Uterus (tissue), 4 donors: ENCODE results near the gene F12. TPM values are rescaled to one million over a fixed set of nuclear protein-coding genes. Genes with fewer than 3 reads are reported as not detected.

Source experiments
- DNase-seq, 2 donors: peaks; one replicate each; pipeline ENCODE4 v3.0.0-alpha.2; 2019 to 2020
- H3K27ac ChIP-seq, 2 donors: fragments of 200-600 bp; sonication (generic); 1 replicate in 1 of 2; 2 replicates in 1 of 2; pipeline ENCODE4 v1.5.1; 2016 to 2018
- H3K27me3 ChIP-seq, 2 donors: fragments of 200-600 bp; sonication (generic); one replicate each; pipeline ENCODE4 v1.5.1; 2018 to 2019; ENCODE audit warnings: control low read depth in 1 of 2
- H3K36me3 ChIP-seq, 2 donors: fragments of 200-600 bp; sonication (generic); one replicate each; pipeline ENCODE4 v1.5.1; 2019; ENCODE audit warnings: control low read depth in 1 of 2
- H3K4me1 ChIP-seq, 2 donors: fragments of 200-600 bp; sonication (generic); one replicate each; pipeline ENCODE4 v1.5.1; 2018 to 2019; ENCODE audit warnings: control low read depth in 1 of 2
- H3K4me3 ChIP-seq, 2 donors: fragments of 200-600 bp; sonication (generic); 1 replicate in 1 of 2; 2 replicates in 1 of 2; pipeline ENCODE4 v1.5.1; 2018 to 2019; ENCODE audit warnings: mild to moderate bottlenecking in 1 of 2
- H3K9me3 ChIP-seq, 2 donors: fragments of 200-600 bp; sonication (generic); one replicate each; pipeline ENCODE4 v1.5.1; 2019; ENCODE audit warnings: control low read depth in 1 of 2
- POLR2A ChIP-seq, 2 donors: fragments of 450-650 bp; IDR thresholded peaks; one replicate each; pipeline ENCODE4 v1.6.1; 2016; ENCODE audit warnings: antibody characterized with exemption in 2 of 2, mild to moderate bottlenecking in 1 of 2, moderate library complexity in 1 of 2
- intact Hi-C: fragments of 100-400 bp; cut with DNase I; formaldehyde crosslinking; loops from one replicate; pipeline ENCODE4 v1.15.1; 2023; ENCODE audit warnings: low total_unique reads
- total RNA-seq, 4 donors: library from RNA; depleted of rRNA in 3 of 4; stranded (reverse); fragments of >200 nt in 3 of 4; gene quantifications; one replicate each; pipeline versions ENCODE4 v1.1.0 to v1.2.4, GENCODE V29; 2014 to 2023
- TF ChIP-seq, protein P1 (sequence below), 4 experiments: fragments of 200-600 bp in 2 of 4; fragments of 450-650 bp in 2 of 4; sonication (generic) in 2 of 4; IDR thresholded peaks; one replicate each; pipeline ENCODE4 v1.5.1; 2016 to 2019; ENCODE audit warnings: antibody characterized with exemption in 4 of 4, mild to moderate bottlenecking in 2 of 4, moderate library complexity in 1 of 4
- donor health status: DM: yes; HTN: yes; CAD: no.

Gene F12
- total RNA-seq, 4 donors from 2014 or later, result 7.6 TPM; not detected in 3

DNA sequence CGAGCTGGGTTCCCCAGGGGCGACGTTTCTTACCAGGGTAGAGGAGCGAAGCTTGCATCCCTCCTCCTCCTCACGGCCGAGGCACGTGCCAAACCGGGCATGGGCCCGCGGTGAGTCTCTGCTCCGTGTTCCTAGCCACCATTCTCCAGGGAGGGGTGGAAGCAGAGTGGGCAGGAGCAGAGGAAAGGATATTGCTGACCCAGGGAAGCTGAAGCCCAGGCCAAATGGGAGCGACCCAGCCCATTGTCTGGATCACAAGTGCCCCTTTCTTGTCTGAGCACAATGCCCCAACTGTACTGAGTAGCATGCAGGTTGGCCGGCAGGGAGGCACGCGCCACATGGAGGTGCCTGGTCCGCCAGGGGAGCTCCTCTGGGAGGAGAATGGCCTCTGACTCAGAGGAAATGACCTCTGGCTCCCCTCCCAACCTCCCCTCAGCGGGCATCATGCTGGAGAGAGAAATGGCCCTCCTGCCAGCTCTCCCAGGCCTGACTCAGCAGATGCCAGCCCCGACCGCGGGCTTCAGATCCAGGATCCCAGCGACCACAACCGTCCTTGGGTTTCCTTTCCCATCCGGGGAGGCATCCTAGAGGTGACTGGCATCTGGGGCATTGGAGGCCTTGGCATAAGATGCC, 38.4 kb upstream of the F12 start:
- Histone ChIP-seq H3K9me3 (no peaks in the 10 kb centered on the region), H3K27ac (no peak overlapping the region), H3K4me3 (no peak overlapping the region), H3K27me3 (no peaks in the 10 kb centered on the region), H3K36me3 (no peaks in the 10 kb centered on the region), H3K4me1 (peaks cover 0 to 16% of the 10 kb centered on the region in 2 donors)
- TF ChIP-seq, protein P1, sequence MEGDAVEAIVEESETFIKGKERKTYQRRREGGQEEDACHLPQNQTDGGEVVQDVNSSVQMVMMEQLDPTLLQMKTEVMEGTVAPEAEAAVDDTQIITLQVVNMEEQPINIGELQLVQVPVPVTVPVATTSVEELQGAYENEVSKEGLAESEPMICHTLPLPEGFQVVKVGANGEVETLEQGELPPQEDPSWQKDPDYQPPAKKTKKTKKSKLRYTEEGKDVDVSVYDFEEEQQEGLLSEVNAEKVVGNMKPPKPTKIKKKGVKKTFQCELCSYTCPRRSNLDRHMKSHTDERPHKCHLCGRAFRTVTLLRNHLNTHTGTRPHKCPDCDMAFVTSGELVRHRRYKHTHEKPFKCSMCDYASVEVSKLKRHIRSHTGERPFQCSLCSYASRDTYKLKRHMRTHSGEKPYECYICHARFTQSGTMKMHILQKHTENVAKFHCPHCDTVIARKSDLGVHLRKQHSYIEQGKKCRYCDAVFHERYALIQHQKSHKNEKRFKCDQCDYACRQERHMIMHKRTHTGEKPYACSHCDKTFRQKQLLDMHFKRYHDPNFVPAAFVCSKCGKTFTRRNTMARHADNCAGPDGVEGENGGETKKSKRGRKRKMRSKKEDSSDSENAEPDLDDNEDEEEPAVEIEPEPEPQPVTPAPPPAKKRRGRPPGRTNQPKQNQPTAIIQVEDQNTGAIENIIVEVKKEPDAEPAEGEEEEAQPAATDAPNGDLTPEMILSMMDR (IDR thresholded peaks at IDR 0.05), result no peak
- no peak for TF ChIP-seq POLR2A (IDR thresholded peaks at IDR 0.05)
- intact Hi-C loops, result no loop called here
- DNase-seq, result peak in 1 of 2 donors; percentile 41

DNA sequence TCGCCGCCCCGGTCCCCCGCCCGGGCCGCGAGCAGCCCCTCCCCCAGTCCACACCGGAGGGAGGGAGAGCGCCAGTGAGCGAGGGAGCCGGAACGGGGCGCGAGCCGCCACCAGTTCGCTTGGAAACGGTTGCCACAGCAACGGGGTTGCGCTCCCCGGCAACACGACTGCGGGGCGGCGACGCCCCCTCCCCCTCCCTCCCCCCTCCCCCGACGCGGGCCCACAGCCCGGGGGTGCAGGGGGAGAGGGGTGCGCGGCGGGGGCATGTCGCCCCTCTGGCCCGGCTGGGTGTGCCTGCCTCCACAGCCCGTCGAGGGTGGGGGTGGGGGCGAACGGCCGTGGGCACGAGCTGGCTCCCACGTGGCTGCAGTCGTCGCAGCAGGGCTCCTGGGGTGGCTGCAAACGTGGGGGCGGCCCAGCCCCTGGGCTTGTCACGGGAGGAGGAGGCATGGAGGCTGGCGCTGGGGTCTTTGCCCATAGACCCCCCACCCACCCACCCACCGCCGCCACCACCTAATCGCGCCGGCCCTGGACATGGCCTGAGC, 37.8 kb upstream of the F12 start:
- no peaks in the 10 kb centered on the region for H3K36me3 ChIP-seq
- DNase-seq, result peak in 1 of 2 donors; percentile 46
- intact Hi-C loops, result no loop called here
- peaks cover 0 to 16% of the 10 kb centered on the region in 2 donors for H3K4me1 ChIP-seq
- TF ChIP-seq, protein P1 (IDR thresholded peaks at IDR 0.05), result no peak
- H3K27ac ChIP-seq, result no peak overlapping the region
- no peaks in the 10 kb centered on the region for H3K27me3 ChIP-seq
- H3K9me3 ChIP-seq, result no peaks in the 10 kb centered on the region
- H3K4me3 ChIP-seq, result peak overlapping the region; percentile 35 to 57

DNA sequence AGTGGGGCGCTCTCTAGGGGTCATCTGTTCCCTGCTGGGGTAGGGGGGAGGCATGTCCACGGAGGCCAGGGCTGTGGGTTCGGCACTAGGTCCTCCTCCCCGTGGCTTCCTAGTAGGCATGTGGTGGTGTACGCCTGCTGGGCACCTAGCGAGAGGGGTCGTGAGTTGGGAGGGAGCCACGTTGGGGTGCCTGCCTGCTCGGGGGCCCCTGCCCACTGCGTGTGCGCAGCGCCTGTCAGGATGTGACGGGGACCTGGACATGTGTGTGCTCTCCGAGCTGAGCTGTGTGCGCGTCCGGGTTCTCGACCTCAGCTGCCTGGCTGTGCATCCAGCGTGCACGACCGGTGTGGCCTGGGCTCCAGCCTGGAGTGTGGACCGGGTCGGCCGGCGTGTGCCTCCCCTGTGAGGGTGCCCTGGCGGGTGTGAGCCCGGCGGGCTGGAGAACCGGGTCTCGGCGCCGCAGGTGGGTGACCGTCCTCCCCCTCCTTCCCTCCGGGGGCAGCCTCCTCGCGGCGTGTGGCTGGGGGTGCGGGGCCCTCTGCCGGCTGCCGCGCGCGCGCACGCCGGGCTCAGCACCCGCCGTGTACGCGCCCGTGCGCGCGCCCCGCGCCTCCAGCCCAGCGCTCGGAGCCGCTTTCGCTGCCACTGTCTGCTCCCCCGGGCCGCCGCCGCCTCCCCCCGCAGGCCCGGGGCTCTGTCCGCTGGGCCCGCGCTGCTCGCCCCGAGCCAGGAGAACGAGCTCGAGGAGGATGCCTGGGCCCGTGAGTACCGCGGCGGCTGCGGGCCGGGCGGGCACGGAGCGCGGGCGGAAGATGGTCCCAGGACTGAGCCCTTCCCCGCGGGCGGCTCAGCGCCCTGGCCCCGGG, 37.1 kb upstream of the F12 start, which contains the start of gene PRR7:
Gene PRR7, plus strand, starts transcription at position 615 of the 866 bp plus-strand sequence. CDS start 8,254 bp downstream, outside the sequence.
- no peaks in the 10 kb centered on the region for H3K36me3 ChIP-seq
- peak in 1 of 2 donors; percentile 60 for DNase-seq
- no peaks in the 10 kb centered on the region for H3K27me3 ChIP-seq
- TF ChIP-seq, protein P1 (IDR thresholded peaks at IDR 0.05), result peak in 2 of 4 experiments; percentile 22 to 25
- no peak for TF ChIP-seq POLR2A (IDR thresholded peaks at IDR 0.05)
- intact Hi-C loops, result no loop called here
- H3K27ac ChIP-seq, result no peak within 1 kb of the TSS
- H3K4me3 ChIP-seq, result peak within 1 kb of the TSS; percentile 35 to 57
- H3K4me1 ChIP-seq, result peaks cover 0 to 16% of the 10 kb centered on the region in 2 donors
- no peaks in the 10 kb centered on the region for H3K9me3 ChIP-seq

DNA sequence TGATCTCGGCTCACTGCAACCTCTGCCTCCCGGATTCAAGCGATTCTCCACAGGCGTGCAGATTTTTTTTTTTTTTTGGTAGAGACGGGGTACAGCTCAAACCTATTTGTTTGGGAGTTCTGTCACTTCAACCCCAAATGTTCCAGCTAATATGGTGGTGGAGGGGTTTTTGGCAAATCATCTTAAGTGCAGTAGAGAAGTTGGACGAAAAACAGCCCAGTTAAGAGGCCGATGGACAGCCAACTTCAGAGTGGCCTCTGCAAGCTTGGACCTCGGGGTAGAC, 36.5 kb upstream of the F12 start:
- no peaks in the 10 kb centered on the region for H3K9me3 ChIP-seq
- no peaks in the 10 kb centered on the region for H3K27me3 ChIP-seq
- H3K27ac ChIP-seq, result no peak overlapping the region
- H3K36me3 ChIP-seq, result no peaks in the 10 kb centered on the region
- TF ChIP-seq POLR2A (IDR thresholded peaks at IDR 0.05), result no peak
- TF ChIP-seq, protein P1 (IDR thresholded peaks at IDR 0.05), result no peak
- intact Hi-C loops, result no loop called here
- peaks cover 0 to 16% of the 10 kb centered on the region in 2 donors for H3K4me1 ChIP-seq
- DNase-seq, result no peak
- peak overlapping the region in 1 of 2 donors; percentile 35 for H3K4me3 ChIP-seq
